ENCODE measurements around the gene PYM1.

- TF ChIP-seq CTCF (IDR thresholded peaks at IDR 0.05; ENCODE audit: low read length) (no peak), EZH2 (IDR thresholded peaks at IDR 0.05; ENCODE audit: borderline replicate concordance, low read length) (no peak)
Measured at GRCh38 chr12:55852740-55853139, 75.0 kb downstream of the PYM1 start.

Measured in OCI-LY1 (cell line).